ENCODE measurements around the gene ARFGAP1.
"Not testable (repeated sequence)": the region's sequence is repeated elsewhere in the genome, so short reads cannot be mapped to it uniquely, and the experiment has no call there.

The ARFGAP1 gene

GRCh38 chr20:63332488-63333240 is 60.1 kb downstream of the ARFGAP1 start:
- TF ChIP-seq CTCF (IDR thresholded peaks at IDR 0.05; ENCODE audit: low read length, missing control alignments), result no peak
- H3K4me3 ChIP-seq (replicated peaks; ENCODE audit: low read depth, low read length), result no peak overlapping the region
- DNase-seq (ENCODE audit: low read depth), result no peak

GRCh38 chr20:63333241-63333836 is 60.7 kb downstream of the ARFGAP1 start:
- no peak for TF ChIP-seq CTCF (IDR thresholded peaks at IDR 0.05; ENCODE audit: low read length, missing control alignments)

GRCh38 chr20:63334356-63334755 is 61.7 kb downstream of the ARFGAP1 start:
- DNase-seq (ENCODE audit: low read depth), result no peak
- TF ChIP-seq CTCF (IDR thresholded peaks at IDR 0.05; ENCODE audit: low read length, missing control alignments), result no peak
- no peak overlapping the region for H3K4me3 ChIP-seq (replicated peaks; ENCODE audit: low read depth, low read length)

More at GRCh38 chr20:63333241-63333836, 60.7 kb downstream of the ARFGAP1 start:
- no peak overlapping the region for H3K4me3 ChIP-seq (replicated peaks; ENCODE audit: low read depth, low read length)
- no peak for DNase-seq (ENCODE audit: low read depth)

- DNase-seq (ENCODE audit: low read depth); H3K4me3 ChIP-seq (replicated peaks; ENCODE audit: low read depth, low read length): not testable (repeated sequence)
Measured at GRCh38 chr20:63335060-63335459, 62.4 kb downstream of the ARFGAP1 start.

GRCh38 chr20:63335711-63336110 is 63.1 kb downstream of the ARFGAP1 start:
- no peak for TF ChIP-seq CTCF (IDR thresholded peaks at IDR 0.05; ENCODE audit: low read length, missing control alignments)
- DNase-seq (ENCODE audit: low read depth), result no peak
- H3K4me3 ChIP-seq (replicated peaks; ENCODE audit: low read depth, low read length), result no peak overlapping the region

GRCh38 chr20:63336232-63336752 is 63.7 kb downstream of the ARFGAP1 start:
- no peak for TF ChIP-seq CTCF (IDR thresholded peaks at IDR 0.05; ENCODE audit: low read length, missing control alignments)
- H3K4me3 ChIP-seq (replicated peaks; ENCODE audit: low read depth, low read length), result no peak overlapping the region
- no peak for DNase-seq (ENCODE audit: low read depth)

- TF ChIP-seq CTCF (IDR thresholded peaks at IDR 0.05; ENCODE audit: low read length, missing control alignments), result no peak
- DNase-seq (ENCODE audit: low read depth), result peak; percentile 14
- no peak overlapping the region for H3K4me3 ChIP-seq (replicated peaks; ENCODE audit: low read depth, low read length)
Measured at GRCh38 chr20:63337786-63338420, 65.3 kb downstream of the ARFGAP1 start.
